Measurements from ENCODE around the gene CCDC191.

CCDC191 gene

DNA sequence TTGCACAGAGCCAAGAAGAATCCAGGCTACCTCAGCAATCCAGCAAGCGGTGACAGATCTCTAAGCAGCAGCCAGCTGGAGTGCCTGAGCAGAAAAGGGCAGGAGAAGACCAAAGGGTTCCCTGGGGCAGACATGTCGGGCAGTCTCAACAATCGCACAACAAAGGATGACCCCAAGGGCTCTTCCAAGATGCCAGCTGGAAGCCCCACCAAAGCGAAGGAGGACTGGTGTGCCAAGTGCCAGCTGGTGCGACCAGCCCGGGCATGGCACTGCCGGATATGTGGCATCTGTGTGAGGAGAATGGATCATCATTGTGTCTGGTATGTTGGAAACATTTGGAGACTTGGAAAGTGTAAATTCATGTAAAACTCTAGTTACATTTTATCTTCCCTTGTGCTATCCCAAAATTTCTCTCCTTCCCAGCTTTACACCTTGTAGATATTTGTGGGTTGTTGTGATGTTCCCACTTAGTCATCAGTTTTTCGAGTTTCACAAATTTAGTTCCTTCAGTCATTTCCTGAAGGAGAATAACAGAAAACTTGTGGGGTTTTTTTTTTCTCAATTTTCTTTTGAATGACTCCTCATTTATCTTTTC lies 102.1 kb downstream of the CCDC191 start:
- DNase-seq = no peak

DNA sequence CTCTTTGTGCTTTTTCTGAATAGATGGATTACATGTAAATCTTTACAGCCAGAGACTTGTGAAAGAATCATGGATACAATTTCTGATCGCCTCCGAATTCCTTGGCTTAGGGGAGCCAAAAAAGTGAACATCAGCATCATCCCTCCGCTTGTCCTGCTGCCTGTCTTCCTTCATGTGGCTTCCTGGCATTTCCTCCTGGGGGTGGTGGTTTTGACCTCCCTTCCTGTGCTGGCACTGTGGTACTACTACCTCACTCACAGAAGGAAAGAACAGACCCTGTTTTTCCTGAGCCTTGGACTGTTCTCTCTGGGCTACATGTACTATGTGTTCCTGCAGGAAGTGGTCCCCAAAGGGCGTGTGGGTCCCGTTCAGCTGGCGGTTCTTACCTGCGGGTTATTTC lies 102.6 kb downstream of the CCDC191 start:
- DNase-seq = no peak

DNA sequence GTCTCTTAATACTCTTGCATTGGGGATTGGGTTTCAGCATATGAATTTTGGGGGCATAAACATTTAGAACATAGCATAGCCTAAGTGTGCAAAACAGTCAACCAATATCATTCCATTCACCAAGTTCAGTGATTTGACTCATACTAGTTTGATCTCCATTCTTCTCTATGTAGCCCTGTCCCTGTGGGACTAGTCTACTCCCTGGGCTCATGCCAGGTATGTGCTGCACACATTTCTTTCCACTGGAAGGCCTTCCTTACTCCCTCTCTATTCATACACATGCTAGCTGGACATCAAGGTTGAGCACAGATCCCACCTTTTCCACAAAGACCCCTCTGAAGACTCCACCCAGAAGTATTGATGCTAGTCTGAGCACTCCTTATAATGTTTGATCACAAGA lies 103.4 kb downstream of the CCDC191 start:
- DNase-seq = no peak

DNA sequence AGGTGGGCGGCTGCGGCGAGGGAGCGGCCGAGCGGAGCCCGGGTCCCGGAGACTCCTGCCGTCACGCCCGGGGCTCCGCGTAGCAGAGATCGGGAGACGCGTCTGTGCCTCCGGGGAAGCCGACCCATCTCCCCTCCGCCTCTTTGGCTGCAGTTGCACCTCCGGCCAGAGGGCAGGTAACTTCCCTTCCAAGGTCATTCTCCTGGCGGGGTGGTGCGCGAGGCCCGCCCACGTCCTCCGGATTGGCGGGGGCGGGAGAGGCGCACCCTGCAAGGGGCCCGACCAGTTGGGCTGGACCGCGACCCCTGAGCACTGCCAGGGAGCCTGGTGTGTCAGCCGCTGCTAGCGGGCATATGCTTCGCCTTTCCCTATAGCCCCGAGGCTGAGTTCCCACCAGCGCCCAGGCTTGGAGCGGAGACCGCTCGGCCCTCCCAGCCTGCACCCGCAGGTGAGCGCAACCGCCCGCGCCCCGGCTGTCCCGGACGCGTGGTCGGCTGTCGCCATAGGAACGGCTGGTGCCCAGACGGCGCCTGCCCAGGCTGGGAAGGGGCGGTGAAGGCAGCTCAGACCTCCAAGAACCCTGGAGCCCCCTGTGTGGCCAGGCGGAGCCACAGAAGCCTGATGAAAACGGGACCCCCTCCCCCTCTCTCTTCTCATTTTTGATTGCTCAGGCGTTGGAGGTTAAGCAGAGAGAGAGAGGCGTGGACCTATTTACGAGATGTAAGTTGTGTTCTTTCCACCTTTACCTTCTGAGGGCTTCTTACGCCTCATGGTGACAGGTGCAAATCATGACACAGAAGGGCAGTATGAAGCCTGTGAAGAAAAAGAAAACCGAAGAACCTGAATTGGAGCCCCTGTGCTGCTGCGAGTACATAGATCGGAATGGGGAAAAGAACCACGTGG lies 108.1 kb downstream of the CCDC191 start:
- peak; percentile 15 to 84 for DNase-seq

DNA sequence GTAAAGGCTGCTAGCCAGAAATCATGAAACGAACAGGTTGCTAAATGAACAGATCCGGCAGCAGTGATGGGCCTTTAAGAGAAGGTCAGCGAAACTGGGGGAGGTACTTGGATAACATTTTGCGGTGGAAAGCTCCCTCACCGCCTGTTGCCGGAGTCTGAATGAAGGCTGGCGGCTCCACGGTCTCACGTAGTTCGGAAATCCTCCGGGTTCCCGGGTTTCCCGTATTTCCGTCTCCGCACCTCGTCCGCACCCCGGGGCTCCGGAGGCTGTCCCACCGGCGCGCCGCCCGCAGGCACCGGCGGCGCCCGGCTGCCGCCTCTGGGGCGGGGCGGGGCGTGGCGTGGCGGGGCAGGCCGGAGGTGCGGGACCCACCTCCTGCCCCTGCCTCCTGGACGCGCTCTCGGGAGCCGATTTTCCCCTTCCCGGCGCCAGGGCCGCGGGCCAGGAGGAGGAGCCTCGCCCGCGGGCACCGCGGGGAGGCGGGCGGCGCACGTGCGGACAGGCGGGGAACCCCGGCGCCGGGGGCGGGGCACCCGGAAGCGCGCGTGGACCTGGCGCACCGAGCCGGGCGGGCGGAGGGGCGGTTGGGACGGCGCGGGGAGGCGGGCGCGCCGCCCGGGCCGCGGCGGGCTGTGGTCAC lies 108.8 kb downstream of the CCDC191 start, which contains the start of gene ZDHHC23:
ZDHHC23 (plus strand) TSS at position 642 of the 643 bp plus-strand sequence. CDS start 790 bp downstream, outside the sequence.
- peak; percentile 32 to 84 for DNase-seq

DNA sequence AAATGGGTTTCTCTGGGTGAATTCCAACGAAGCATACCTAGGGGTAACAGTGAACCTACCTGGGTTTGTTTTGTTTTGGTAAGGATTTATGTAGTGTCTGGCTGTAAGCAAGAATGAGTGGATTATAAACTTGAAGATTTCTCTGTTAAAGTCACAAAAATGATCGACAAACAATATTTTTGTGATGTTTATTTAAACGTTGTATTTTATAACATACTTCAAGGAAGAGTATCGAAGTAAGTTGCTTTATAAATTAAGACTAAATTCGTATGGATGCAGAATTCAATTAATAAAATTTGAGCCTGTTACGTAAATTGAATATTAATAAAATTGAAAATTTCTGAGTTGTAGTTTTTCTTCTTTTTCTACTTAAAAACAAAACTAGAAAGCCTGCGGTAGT lies 109.5 kb downstream of the CCDC191 start:
- no peak for DNase-seq

DNA sequence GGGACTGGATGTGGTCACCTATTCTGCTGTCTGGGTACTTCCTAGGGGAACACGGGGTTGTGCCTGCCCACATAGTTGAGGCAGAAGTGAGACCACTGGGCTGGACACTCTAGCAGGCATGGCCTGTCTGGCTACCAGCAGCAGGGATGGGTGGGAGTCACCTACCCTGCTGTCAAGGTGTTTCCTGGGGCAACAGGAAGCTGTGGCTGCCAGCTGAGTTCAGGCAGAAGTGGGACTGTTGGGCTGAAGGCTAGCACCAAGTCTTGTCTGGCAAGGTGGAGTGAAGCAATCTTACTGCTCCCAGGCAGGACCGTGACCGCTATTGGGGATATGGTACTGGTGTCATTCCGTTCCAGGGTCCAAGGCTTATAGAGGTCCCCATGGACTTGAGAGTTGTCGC lies 128.8 kb downstream of the CCDC191 start:
- DNase-seq = no peak

DNA sequence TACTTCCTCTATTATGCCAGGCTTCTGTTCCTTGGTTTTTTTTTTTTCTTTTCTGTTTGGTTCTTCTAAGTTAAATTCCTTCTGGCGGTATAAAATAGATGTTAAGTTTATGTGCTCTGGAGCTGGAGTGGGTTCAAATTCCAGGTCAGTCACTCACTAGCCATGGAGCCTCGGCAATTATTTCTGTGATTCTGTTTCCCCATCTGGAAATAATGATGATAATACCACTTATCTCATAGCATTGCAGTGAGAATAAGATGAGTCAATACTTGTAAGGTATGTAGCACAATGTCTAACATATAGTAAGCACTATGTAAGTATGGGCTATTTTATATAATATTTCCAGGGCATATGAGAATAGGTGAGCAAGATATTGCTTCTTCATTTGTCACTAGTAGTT lies 141.7 kb downstream of the CCDC191 start:
- DNase-seq = no peak

Data from NCI-H526 (cell line).